Retinal pigment epithelial cell (primary cell): ENCODE data around the gene FAH.

Source experiments
- DNase-seq: peaks from one replicate; pipeline ENCODE4 v3.0.0-alpha.2; 2010; ENCODE audit warnings: low read depth
- H3K4me3 ChIP-seq: 2 replicates; pipeline ENCODE4 v1.5.1; 2011; ENCODE audit warnings: mild to moderate bottlenecking, low read length, control low read depth, moderate library complexity
- TF ChIP-seq, protein P1 (sequence below): conservative IDR thresholded peaks from 2 replicates; pipeline ENCODE4 v1.5.1; 2011; ENCODE audit warnings: low read depth, low read length, control low read depth, inconsistent platforms

FAH gene

DNA sequence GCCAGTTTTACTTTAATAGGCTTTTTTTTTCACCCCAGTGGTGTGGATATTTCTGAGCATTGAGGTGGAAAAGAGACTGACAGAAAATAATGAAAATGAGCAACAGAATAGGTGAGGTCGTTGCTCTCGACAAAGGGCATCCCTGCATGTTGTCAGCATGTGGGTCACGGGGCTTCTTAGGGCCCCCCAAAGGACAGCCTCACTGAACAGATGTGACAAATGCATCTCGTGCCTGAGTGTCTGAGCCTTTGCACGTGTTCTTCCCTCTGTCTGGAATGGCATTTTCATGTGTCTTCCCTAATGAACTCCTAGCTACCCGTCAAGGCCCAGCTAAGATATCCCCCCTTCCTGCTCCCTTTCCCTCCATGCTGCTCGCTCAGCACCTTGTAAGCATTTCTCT lies 31.8 kb downstream of the FAH start:
- TF ChIP-seq, protein P1, sequence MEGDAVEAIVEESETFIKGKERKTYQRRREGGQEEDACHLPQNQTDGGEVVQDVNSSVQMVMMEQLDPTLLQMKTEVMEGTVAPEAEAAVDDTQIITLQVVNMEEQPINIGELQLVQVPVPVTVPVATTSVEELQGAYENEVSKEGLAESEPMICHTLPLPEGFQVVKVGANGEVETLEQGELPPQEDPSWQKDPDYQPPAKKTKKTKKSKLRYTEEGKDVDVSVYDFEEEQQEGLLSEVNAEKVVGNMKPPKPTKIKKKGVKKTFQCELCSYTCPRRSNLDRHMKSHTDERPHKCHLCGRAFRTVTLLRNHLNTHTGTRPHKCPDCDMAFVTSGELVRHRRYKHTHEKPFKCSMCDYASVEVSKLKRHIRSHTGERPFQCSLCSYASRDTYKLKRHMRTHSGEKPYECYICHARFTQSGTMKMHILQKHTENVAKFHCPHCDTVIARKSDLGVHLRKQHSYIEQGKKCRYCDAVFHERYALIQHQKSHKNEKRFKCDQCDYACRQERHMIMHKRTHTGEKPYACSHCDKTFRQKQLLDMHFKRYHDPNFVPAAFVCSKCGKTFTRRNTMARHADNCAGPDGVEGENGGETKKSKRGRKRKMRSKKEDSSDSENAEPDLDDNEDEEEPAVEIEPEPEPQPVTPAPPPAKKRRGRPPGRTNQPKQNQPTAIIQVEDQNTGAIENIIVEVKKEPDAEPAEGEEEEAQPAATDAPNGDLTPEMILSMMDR = no peak

DNA sequence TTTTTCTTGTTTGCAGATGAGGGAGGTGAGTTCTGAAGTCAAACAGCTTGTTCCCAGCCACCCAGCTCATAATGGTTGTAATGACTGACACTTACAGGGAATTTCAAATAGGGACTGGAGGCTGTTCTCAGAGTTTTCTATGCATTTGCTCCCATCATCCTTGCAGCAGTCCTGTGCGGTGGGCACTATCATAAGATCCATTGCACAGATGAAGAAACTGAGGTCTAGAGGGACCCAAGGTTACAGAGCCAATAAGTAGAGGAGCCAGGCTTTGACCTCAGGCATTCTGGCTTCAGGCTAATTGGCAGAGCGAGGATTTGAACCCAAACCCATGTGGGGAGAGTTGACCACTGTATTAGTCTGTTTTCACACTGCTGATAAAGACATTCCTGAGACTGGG lies 32.4 kb downstream of the FAH start:
- TF ChIP-seq, protein P1 = no peak
- H3K4me3 ChIP-seq = no peak overlapping the region
- DNase-seq = no peak

More for the DNA sequence above, 31.8 kb downstream of the FAH start:
- no peak for DNase-seq
- H3K4me3 ChIP-seq = no peak overlapping the region

DNA sequence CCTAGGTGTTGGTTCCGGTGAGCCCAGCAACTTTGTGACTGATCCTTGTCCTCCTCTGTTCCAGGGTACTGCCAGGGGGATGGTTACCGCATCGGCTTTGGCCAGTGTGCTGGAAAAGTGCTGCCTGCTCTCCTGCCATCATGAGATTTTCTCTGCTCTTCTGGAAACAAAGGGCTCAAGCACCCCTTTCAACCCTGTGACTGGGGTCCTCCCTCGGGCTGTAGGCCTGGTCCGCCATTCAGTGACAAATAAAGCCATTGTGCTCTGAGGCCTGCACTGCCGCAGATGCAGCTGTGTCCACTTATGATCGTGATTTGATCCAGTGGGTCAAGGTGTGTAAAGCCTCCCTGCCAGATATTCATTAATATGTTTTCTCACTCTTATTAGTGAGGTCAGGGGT lies 33.3 kb downstream of the FAH start:
- DNase-seq = no peak
- TF ChIP-seq, protein P1 = no peak
- H3K4me3 ChIP-seq = no peak overlapping the region

DNA sequence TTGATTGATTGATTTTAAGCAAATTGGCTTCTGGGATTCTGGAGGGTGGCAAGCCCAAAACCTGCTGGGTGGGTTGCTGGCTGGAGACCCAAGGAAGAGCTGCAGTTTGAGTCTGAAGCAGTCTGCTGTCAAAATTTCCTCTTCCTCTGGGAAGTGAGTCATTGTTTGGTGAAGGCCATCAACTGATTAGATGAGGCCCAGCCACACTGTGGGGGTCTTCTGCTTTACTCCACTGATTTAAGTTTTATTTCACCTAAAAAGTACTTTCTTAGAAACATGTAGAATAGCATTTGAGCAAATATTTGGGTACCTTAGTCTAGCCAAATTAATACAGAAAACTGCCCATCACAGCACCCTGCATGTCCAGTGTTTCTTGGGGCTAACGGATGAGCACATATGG lies 33.8 kb downstream of the FAH start:
- TF ChIP-seq, protein P1 = no peak
- H3K4me3 ChIP-seq = no peak overlapping the region
- no peak for DNase-seq

DNA sequence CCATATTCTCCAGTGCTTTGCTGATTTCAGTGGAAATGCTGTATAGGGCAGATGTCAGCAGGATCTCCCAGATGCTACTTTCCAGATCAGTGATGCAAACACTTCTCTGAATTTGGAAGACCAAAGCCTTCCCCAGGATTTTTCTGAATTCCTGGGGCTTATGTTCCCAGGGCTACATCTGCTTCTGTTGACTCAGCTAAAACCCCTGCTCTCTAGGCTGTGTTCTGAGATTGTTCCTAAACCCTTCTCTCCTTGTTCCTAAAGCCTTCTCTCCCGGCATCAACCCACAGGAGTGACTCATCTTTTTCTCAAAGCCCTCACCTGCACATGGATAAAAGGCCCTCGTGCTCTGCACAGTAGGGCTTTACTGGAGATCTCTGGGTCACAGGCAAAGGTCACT lies 35.5 kb downstream of the FAH start:
- peak; percentile 25 for DNase-seq
- H3K4me3 ChIP-seq = no peak overlapping the region
- TF ChIP-seq, protein P1 = no peak

DNA sequence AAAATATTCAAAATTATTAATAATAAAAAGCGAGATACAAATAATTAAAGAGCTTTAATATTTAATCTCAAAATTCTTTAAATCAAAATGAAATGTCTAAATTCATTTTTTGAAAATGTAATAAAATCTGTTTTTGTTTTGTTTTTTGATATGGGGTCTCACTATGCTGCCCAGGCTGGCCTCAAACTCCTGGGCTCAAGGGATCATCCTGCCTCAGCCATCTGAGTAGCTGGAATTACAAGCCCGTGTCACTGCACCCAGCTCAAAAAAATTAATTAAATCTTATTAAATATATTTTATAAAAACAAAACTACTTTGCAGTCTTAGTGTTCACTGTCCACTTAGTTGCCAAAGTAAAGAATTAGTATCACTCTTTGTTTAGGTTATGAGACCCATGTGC lies 38.4 kb downstream of the FAH start:
- H3K4me3 ChIP-seq = no peak overlapping the region
- no peak for DNase-seq
- TF ChIP-seq, protein P1 = no peak

DNA sequence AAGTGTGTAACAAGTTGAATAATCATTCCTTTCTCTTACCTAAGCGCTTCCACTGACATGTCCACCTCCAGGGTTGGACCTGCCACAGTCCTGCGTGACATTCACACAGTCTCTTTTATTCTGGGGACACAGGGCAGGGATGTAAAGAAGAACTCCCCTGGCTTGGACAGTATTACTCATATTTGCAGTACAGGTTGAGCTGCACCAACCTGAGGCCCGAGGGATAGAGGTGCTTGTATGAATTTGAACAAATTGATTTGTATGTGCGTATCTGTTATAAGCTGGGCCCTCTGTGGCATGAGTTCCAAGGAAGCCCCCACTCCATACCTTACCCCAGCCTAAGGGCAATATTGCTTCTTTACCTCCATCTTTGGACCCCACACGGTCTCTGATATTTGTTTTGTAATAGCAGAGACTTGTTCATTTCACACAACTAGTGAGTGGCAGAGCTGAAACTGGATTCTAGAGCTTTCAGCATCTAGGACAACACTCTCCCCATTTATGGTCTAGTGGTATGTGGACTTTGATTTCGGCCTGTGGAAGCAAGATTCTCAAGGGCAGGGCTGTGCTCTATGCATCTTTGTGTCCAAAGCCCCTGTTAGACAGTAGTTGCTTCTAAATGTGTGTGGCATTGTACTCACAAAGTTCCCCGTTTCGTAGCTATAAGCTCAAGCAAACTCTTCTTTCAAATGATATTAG lies 39.2 kb downstream of the FAH start:
- TF ChIP-seq, protein P1 = no peak
- H3K4me3 ChIP-seq = no peak overlapping the region
- DNase-seq = no peak
